ENCODE measurements around the gene FAM219A. TPM values are rescaled to one million over a fixed set of nuclear protein-coding genes. Genes with fewer than 3 reads are reported as not detected.
A peak's percentile ranks its signal among the peaks of the same experiment; 100 is the strongest.
"Not testable (repeated sequence)": the region's sequence is repeated elsewhere in the genome, so short reads cannot be mapped to it uniquely, and the experiment has no call there.

FAM219A gene
- total and polyA plus RNA-seq, 5 experiments from 2014 or later = 0.59 to 18.5 (median 1.1) TPM

DNA sequence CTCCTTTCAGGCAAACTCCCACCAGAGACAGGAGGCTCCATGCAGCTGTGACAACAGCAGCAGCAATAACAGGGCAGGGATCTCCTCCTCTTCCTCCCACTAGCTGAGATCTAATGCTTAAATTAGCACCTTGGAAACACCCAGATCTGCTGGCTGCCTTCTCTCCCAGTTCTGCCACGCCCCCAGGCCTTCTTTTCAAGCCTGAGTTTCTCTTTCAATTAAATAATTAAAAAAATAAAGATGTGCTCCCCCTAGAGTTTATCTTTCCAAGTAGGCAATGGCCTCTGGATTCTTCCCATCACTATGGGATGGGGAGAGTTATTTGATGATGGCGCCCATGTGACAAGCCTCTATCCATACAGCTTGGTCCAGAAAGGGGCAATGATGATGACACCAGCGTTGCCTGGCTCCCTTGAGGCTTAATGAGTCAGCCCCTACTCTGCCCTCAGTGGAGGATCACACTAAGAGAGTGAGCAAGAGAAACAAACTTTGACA lies 3.8 kb downstream of the FAM219A start:
- Mint-ChIP-seq H3K4me1 (peaks cover 23 to 72% (median 39%) of the 10 kb centered on the region in 4 donors), H3K27ac (peak overlapping the region in 1 of 10 donors; percentile 38), H3K4me3 (no peak overlapping the region), H3K36me3 (peaks cover 0 to 2% (median 0%) of the 10 kb centered on the region in 3 donors), H3K27me3 (no peaks in the 10 kb centered on the region), H3K9me3 (no peaks in the 10 kb centered on the region)
- DNase-seq = no peak
- POLR2A ChIA-PET = no interaction called here
- no peak for ATAC-seq

DNA sequence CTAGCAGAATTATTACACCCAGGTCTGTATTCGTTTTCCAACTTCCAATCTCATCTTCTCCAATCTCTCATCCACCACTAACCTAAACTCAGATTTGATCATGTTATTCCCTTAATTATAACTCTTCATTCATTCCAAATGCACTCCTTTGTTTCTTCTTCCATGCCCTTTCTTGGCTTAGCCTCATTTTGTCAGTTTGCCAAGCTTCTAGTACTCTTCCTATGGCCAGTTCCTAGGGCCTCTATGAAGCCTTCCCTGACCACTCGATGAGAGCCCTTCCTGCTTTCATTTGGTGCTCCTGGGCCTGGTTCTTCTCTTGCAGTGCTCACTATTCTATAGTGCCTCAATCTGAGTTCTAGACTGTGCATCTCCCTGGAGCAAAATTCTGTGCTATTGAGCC lies 5.8 kb downstream of the FAM219A start:
- Mint-ChIP-seq H3K27me3 (no peaks in the 10 kb centered on the region), H3K4me1 (peaks cover 19 to 52% (median 27%) of the 10 kb centered on the region in 4 donors), H3K4me3 (no peak overlapping the region), H3K9me3 (no peaks in the 10 kb centered on the region), H3K27ac (no peak overlapping the region), H3K36me3 (peaks cover 0 to 2% (median 0%) of the 10 kb centered on the region in 3 donors)
- DNase-seq (no peak), ATAC-seq (no peak)
- POLR2A ChIA-PET = no interaction called here

DNA sequence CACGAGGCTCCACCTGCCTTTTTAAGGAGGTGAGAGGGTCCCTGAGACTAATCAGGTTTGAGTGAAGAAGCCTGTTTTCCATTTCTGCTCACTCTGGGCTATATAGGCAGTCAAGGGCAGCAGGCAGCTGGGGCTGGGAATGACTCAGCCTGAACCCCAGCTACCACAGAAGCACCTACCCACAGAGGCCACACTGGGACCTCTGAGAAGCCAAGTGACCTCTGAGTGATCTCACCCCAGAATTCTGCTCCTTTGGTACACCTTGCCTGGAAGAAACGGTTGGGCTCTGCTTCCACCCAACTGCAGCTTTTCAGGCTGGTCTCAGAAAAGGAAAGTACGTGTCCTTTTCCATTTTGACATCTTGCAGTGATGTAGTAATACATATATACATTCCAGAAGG lies 6.8 kb downstream of the FAM219A start:
- Mint-ChIP-seq H3K9me3 (no peaks in the 10 kb centered on the region), H3K36me3 (peaks cover 0 to 2% (median 0%) of the 10 kb centered on the region in 3 donors), H3K4me3 (no peak overlapping the region), H3K27me3 (no peaks in the 10 kb centered on the region), H3K4me1 (peaks cover 13 to 49% (median 17%) of the 10 kb centered on the region in 4 donors), H3K27ac (no peak overlapping the region)
- POLR2A ChIA-PET = no interaction called here
- no peak for DNase-seq
- ATAC-seq = no peak

DNA sequence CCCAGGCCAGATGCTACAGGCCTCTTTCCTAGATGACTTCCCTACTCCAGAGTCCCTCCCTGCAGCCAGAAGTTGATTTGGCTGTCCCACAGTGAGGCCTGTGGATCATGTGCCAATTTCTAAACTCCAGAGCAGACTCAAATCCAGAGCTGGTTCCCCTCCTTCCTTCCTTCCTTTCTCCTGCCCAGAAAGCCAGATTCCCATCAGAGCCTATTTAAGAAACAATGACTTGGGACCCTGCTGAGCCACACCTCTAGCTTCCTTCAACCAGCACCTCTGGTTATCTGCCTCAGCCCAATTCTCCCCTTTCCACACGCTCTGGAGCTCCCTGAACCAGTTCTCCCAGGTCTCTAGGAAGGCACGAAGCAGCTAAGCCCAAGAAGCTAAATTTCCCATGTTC lies 7.2 kb downstream of the FAM219A start:
- Mint-ChIP-seq H3K9me3 (no peaks in the 10 kb centered on the region), H3K4me1 (peaks cover 8 to 48% (median 13%) of the 10 kb centered on the region in 4 donors), H3K27me3 (no peaks in the 10 kb centered on the region), H3K27ac (no peak overlapping the region), H3K36me3 (peaks cover 0 to 2% (median 0%) of the 10 kb centered on the region in 3 donors), H3K4me3 (no peak overlapping the region)
- ATAC-seq (no peak), DNase-seq (no peak)
- POLR2A ChIA-PET = no interaction called here

DNA sequence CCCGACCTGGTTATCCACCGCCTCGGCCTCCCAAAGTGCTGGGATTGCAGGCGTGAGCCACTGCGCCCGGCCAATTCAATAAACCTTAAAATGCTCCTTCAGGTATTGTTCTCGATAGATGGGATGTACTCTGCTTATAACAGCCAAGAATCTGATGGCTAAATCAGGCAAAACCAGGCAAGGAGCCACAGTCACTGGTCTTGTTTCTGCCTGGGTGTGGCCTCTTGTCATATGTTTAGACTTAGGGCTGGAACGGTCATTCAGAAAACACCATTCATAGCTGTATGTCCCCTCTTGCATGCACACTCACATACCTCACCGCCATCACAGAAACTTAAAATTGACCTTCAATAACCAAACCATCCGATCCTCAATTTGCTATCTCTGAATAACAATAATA lies 7.7 kb downstream of the FAM219A start:
- H3K36me3 Mint-ChIP-seq = peaks cover 0 to 2% (median 0%) of the 10 kb centered on the region in 3 donors
- peak overlapping the region in 1 of 10 donors; percentile 3 for H3K4me3 Mint-ChIP-seq
- H3K27me3 Mint-ChIP-seq = no peaks in the 10 kb centered on the region
- ATAC-seq (no peak), DNase-seq (no peak)
- H3K9me3 Mint-ChIP-seq = no peaks in the 10 kb centered on the region
- H3K4me1 Mint-ChIP-seq = peaks cover 8 to 47% (median 10%) of the 10 kb centered on the region in 4 donors
- no peak overlapping the region for H3K27ac Mint-ChIP-seq
- POLR2A ChIA-PET = no interaction called here

DNA sequence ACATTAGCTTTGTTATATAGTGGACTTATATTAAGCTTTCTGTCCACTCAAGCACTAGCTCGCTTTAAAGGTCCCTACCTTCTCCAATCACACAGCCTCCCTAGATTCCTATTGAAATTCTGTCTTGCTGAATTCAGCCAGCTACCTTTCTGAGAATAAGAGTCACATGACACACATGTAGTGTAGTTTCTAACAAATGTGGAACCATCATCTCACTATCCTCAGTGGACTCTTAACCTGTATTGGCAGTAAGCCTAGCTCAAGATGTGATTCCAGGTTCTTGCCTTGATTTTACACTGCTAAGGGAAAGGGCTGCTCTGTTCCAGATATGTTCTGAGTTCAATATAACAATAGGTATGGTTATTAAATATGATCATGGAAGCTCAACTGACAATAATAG lies 11.4 kb downstream of the FAM219A start:
- H3K4me3 Mint-ChIP-seq = no peak overlapping the region
- peaks cover 0 to 2% (median 0%) of the 10 kb centered on the region in 3 donors for H3K36me3 Mint-ChIP-seq
- no peaks in the 10 kb centered on the region for H3K27me3 Mint-ChIP-seq
- ATAC-seq (no peak), DNase-seq (no peak)
- H3K27ac Mint-ChIP-seq = no peak overlapping the region
- POLR2A ChIA-PET = interaction anchor here (1.2 kb wide), 1 partner anchor 9 kb away, joined by 4 read pairs; no protein-coding TSS in a partner anchor
- no peaks in the 10 kb centered on the region for H3K9me3 Mint-ChIP-seq
- peaks cover 4 to 22% (median 10%) of the 10 kb centered on the region in 4 donors for H3K4me1 Mint-ChIP-seq

DNA sequence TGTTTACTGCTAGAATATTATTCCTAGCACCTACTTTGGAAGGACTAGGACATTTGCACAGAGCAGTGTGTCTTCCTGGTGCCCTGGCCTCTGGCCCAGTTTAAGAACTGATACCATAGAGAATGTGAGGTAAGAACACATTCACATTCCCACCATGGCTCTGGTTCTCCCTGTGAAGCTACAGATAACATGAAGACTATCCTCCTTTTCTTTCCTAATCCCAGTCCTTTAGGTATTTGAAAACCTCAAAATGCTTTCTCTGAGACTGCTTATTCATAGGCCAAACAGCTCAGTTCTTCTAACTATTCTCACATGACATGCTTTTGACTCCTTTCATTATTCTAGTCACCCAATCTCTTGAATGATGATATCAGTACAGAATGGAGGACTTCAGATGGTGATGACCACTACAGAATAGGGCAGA lies 11.9 kb downstream of the FAM219A start:
- ATAC-seq (no peak), DNase-seq (no peak)
- POLR2A ChIA-PET = interaction anchor here (0.7 to 1.2 kb wide), 2 partner anchors 9 to 165 kb away, joined by 3 to 4 read pairs; no protein-coding TSS in a partner anchor
- H3K9me3 Mint-ChIP-seq = no peaks in the 10 kb centered on the region
- no peak overlapping the region for H3K4me3 Mint-ChIP-seq
- peaks cover 0 to 2% (median 0%) of the 10 kb centered on the region in 3 donors for H3K36me3 Mint-ChIP-seq
- H3K27me3 Mint-ChIP-seq = no peaks in the 10 kb centered on the region
- peaks cover 5 to 22% (median 10%) of the 10 kb centered on the region in 4 donors for H3K4me1 Mint-ChIP-seq
- peak overlapping the region in 1 of 10 donors; percentile 43 for H3K27ac Mint-ChIP-seq

DNA sequence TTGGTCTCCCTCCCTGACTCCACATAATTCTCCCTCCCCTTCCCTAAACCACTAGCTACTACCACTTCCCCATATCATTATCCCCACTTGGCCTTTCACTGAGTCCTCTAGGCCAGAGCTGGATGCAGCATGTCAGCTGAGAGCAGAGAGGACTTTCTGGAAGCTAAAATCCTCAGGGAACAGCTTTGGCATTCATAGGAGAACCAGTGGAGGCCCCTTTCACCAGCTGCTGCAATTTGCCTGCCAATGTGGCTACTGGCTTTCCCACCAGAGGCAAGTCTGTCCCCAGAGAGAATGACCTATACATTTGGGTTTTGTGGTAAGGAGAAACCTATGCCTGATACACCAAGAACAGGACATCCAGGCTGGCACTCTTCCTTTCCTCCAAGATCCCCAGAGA lies 14.4 kb downstream of the FAM219A start:
- Mint-ChIP-seq H3K9me3 (no peaks in the 10 kb centered on the region), H3K27ac (no peak overlapping the region), H3K36me3 (peaks cover 0 to 8% (median 0%) of the 10 kb centered on the region in 3 donors), H3K27me3 (no peaks in the 10 kb centered on the region), H3K4me3 (no peak overlapping the region), H3K4me1 (peaks cover 12 to 25% (median 19%) of the 10 kb centered on the region in 4 donors)
- no peak for ATAC-seq
- POLR2A ChIA-PET = interaction anchor here (1.0 kb wide), 1 partner anchor 64 kb away, joined by 3 read pairs; no protein-coding TSS in a partner anchor
- no peak for DNase-seq

DNA sequence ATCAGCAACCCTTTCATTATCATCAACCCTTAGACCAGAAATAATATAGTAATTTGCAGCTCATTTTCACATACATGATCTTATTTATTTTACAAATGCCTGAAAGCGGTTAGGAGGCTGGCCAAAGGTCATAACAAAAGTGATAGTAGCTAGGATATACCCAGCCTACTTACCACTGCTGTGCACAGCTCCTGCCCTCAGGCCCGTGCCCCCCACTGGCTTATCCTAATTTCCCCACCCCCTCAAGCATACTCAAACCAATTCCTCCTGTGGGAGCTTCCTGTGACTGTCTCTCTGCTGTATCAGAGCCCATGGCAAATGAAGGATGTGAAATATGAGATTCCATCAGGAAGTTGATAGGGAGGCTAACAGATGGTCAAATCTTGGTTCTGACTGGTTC lies 14.8 kb downstream of the FAM219A start:
- Mint-ChIP-seq H3K27me3 (no peaks in the 10 kb centered on the region), H3K27ac (peak overlapping the region in 1 of 10 donors; percentile 54), H3K4me1 (peaks cover 12 to 25% (median 19%) of the 10 kb centered on the region in 4 donors), H3K9me3 (no peaks in the 10 kb centered on the region), H3K4me3 (no peak overlapping the region), H3K36me3 (peaks cover 0 to 11% (median 0%) of the 10 kb centered on the region in 3 donors)
- POLR2A ChIA-PET = no interaction called here
- ATAC-seq = no peak
- DNase-seq = no peak

DNA sequence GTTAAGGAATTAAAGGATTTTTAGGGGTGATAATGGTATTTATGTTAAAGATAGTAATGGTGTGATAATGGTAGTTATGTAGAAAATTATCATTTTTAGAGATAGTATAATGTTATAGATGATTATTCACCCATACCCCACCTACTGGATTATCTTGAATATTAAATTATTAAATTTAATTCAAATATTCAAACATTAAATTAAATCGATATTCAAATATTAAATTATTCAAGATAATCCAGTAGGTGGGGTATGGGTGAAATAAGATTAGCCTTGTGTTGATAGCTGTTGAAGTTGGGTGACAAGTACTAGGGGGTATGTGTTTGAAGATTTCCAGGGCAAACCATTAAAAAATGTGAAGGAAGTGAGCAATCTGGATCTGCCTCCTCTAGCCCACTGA lies 15.6 kb downstream of the FAM219A start:
- peaks cover 0 to 11% (median 0%) of the 10 kb centered on the region in 3 donors for H3K36me3 Mint-ChIP-seq
- no peak for ATAC-seq
- peaks cover 12 to 25% (median 19%) of the 10 kb centered on the region in 4 donors for H3K4me1 Mint-ChIP-seq
- no peak for DNase-seq
- H3K27me3 Mint-ChIP-seq = no peaks in the 10 kb centered on the region
- no peaks in the 10 kb centered on the region for H3K9me3 Mint-ChIP-seq
- H3K4me3 Mint-ChIP-seq = no peak overlapping the region
- no peak overlapping the region for H3K27ac Mint-ChIP-seq
- POLR2A ChIA-PET = no interaction called here

DNA sequence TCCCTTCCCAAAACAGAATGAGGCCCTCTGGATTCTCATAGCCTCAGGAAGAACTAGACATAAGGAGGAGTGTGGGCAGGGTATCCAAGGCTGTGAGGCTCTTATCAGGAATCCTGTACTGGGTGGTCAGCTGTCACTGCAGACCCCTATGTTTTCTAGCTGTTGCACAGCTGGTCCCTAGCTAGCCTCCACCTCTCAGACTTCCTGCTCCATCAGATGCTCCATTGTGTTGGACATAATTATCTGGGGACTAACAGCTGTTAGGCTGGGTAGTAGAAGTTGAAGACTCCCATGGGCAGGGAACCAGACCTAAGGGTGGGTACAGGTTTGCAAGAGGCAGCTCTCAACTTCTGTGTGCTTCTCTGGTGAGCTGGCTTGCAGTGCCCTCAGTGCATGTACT lies 18.4 kb downstream of the FAM219A start:
- no peaks in the 10 kb centered on the region for H3K9me3 Mint-ChIP-seq
- POLR2A ChIA-PET = interaction anchor here (0.5 kb wide), 1 partner anchor 321 kb away, joined by 5 read pairs; no protein-coding TSS in a partner anchor
- DNase-seq (no peak), ATAC-seq (no peak)
- H3K4me1 Mint-ChIP-seq = peaks cover 12 to 18% (median 15%) of the 10 kb centered on the region in 4 donors
- no peaks in the 10 kb centered on the region for H3K27me3 Mint-ChIP-seq
- H3K27ac Mint-ChIP-seq = no peak overlapping the region
- peaks cover 0 to 11% (median 0%) of the 10 kb centered on the region in 3 donors for H3K36me3 Mint-ChIP-seq
- H3K4me3 Mint-ChIP-seq = peak overlapping the region in 2 of 10 donors; percentile 9 to 44

DNA sequence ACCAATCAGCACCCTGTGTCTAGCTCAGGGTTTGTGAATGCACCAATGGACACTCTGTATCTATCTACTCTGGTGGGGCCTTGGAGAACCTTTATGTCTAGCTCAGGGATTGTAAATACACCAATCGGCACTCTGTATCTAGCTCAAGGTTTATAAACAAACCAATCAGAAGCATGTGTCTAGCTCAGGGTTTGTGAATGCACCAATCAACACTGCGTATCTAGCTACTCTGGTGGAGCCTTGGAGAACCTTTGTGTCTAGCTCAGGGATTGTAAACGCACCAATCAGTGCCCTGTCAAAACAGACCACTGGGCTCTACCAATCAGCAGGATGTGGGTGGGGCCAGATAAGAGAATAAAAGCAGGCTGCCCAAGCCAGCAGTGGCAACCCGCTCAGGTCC lies 19.9 kb downstream of the FAM219A start:
- ATAC-seq, H3K27ac Mint-ChIP-seq, H3K4me3 Mint-ChIP-seq, H3K9me3 Mint-ChIP-seq, POLR2A ChIA-PET, DNase-seq, H3K27me3 Mint-ChIP-seq: not testable (repeated sequence)
- H3K4me1 Mint-ChIP-seq = peaks cover 12 to 18% (median 14%) of the 10 kb centered on the region in 4 donors
- peaks cover 0 to 11% (median 0%) of the 10 kb centered on the region in 3 donors for H3K36me3 Mint-ChIP-seq

DNA sequence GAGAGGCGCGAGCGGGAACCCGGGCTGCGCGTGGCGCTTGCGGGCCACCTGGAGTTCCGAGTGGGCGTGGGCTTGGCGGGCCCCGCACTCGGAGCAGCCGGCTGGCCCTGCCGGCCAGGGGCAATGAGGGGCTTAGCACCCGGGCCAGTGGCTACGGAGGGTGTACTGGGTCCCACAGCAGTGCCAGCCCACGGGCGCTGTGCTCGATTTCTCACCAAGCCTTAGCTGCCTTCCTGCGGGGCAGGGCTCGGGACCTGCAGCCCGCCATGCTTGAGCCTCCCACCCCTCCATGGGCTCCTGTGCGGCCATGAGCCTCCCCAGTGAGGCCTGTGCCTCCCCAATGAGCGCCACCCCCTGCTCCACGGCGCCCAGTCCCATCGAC lies 20.5 kb downstream of the FAM219A start:
- POLR2A ChIA-PET, H3K27ac Mint-ChIP-seq, DNase-seq, ATAC-seq, H3K4me3 Mint-ChIP-seq, H3K27me3 Mint-ChIP-seq, H3K9me3 Mint-ChIP-seq: not testable (repeated sequence)
- peaks cover 0 to 11% (median 0%) of the 10 kb centered on the region in 3 donors for H3K36me3 Mint-ChIP-seq
- peaks cover 8 to 16% (median 13%) of the 10 kb centered on the region in 4 donors for H3K4me1 Mint-ChIP-seq

Measured in naive thymus-derived CD8-positive, alpha-beta T cell (primary cell).